ENCODE data around the gene MBD6. TPM values are rescaled to one million over a fixed set of nuclear protein-coding genes. Genes with fewer than 3 reads are reported as not detected.

Gene MBD6
- total RNA-seq, 3 donors from 2014 or later, result 12.6 to 26.1 (median 19.7) TPM

DNA sequence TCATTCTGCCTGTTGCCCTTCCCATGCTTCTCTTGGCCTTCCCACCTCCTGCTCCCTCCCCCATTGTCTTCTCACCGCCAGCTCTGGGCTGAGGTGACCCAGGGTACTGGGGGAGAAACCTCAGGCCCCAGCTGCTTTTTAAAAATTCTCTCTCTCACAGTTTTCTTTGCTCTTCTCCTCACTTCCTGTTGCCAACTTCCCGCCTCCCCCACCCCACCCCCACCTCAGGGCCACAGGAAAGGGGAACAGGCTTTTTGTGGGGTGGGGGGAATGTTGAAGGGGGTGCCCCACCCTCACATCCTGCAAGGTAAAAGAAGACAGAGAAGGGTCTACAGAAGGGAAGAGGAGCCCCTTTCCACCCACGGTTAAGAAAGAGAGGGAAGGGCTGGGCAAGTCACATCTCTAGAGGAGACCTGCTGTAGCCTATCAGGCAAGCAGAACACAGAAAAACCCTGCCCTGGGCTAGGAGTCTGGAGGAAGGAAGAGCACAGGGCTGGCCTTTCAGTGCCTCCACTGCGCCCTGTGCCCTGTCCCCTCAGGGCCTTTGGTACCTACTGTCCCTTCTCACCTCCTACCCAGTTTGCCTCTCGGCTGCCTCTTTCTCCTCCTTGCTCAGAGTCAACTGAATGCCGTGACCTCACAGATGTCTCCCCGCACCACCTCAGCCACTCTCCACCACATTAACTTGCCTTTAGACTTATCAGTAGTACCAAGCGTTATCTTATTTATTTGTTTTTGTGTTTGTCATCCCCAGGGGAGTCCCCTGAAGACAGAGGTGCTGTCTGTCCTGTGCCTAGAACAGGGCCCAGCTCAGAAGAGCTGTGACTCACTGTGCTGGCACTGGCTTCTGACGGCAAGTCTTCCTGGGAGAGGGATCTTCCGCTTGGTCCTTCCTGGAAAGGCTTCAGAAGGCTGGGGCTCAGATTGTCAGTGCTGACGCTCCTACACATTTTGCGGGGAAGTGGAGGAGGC lies 44.6 kb upstream of the MBD6 start:
- H3K4me1 ChIP-seq, result peaks cover 0 to 15% of the 10 kb centered on the region in 2 donors
- intact Hi-C loops (cut with DNase I; ENCODE audit: low total_unique reads), result no loop called here
- peak overlapping the region; percentile 38 to 51 (median 48) for H3K4me3 ChIP-seq
- peaks cover 0 to 33% of the 10 kb centered on the region in 2 donors for H3K27me3 ChIP-seq
- no peak for DNase-seq (ENCODE audit: low spot score in 2 of 2)
- peak overlapping the region in 1 of 2 donors; percentile 51 for H3K27ac ChIP-seq
- no peak for TF ChIP-seq POLR2A (IDR thresholded peaks at IDR 0.05)
- TF ChIP-seq, protein P1, sequence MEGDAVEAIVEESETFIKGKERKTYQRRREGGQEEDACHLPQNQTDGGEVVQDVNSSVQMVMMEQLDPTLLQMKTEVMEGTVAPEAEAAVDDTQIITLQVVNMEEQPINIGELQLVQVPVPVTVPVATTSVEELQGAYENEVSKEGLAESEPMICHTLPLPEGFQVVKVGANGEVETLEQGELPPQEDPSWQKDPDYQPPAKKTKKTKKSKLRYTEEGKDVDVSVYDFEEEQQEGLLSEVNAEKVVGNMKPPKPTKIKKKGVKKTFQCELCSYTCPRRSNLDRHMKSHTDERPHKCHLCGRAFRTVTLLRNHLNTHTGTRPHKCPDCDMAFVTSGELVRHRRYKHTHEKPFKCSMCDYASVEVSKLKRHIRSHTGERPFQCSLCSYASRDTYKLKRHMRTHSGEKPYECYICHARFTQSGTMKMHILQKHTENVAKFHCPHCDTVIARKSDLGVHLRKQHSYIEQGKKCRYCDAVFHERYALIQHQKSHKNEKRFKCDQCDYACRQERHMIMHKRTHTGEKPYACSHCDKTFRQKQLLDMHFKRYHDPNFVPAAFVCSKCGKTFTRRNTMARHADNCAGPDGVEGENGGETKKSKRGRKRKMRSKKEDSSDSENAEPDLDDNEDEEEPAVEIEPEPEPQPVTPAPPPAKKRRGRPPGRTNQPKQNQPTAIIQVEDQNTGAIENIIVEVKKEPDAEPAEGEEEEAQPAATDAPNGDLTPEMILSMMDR (IDR thresholded peaks at IDR 0.05), result no peak
- TF ChIP-seq POLR2AphosphoS5 (IDR thresholded peaks at IDR 0.05), result no peak
- no peaks in the 10 kb centered on the region for H3K36me3 ChIP-seq
- H3K9me3 ChIP-seq, result no peaks in the 10 kb centered on the region

DNA sequence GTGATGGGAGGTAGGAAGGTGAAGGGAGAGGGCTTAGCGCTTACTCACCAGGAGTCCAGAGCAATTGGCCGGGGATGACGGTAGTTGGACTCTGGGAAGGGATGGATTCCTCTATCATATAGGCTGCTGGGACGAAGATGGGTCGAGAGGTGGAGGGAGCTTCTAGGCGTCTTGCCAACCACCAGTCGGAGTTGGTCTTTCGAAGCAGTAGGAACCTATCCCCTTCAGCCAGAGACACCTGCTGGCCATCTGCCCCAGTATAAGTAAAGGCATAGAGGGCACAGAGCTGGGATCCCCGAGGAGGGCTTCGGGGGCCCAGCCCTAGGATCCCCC lies 43.6 kb upstream of the MBD6 start:
- Histone ChIP-seq H3K4me1 (peaks cover 0 to 15% of the 10 kb centered on the region in 2 donors), H3K36me3 (no peaks in the 10 kb centered on the region), H3K27ac (peak overlapping the region; percentile 34 to 58), H3K9me3 (no peaks in the 10 kb centered on the region), H3K4me3 (no peak overlapping the region), H3K27me3 (peaks cover 0 to 33% of the 10 kb centered on the region in 2 donors)
- TF ChIP-seq, protein P1 (IDR thresholded peaks at IDR 0.05), result no peak
- TF ChIP-seq POLR2AphosphoS5 (IDR thresholded peaks at IDR 0.05) (no peak), POLR2A (IDR thresholded peaks at IDR 0.05) (no peak)
- intact Hi-C loops (cut with DNase I; ENCODE audit: low total_unique reads), result no loop called here
- DNase-seq (ENCODE audit: low spot score in 2 of 2), result no peak

DNA sequence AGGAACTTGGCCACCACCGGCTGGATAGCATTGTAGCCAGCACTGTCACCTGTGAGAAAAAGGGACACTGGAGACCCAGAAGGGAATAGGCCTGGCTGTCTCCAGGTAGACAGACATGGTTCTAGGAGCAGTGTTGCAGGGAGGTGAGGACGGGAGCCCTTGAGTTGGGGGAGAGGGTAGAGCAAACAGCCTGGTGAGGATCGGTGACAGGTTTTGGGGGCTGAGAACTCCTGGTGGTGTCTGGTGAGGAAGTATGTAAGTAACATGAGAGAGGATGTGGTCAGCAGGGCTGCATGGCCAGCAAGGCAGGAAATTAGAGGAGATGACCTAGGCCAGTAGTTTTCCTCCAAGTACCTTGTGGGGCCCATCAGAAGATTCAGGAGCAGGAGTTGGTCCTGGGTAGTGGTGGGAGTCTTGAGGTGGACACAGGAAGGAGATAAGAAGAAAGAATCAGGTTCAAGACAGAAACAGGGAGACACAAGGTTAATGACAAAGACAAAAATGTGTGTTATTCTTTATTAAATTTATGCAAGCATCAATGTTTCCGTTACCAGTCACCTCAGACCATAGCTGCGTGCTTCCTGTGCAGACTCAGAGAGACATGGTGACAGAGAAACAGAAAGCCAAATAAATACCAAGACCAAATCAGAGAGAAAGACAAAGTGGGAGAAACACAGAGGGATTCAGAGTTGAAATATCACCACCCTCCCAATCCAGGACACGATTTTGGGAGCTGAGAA lies 43.1 kb upstream of the MBD6 start, which contains the start of gene ARHGAP9:
ARHGAP9 (minus strand) TSS at position 491 of the 740 bp plus-strand sequence; CDS start at position 31, 460 bp downstream.
- H3K4me1 ChIP-seq, result peaks cover 0 to 15% of the 10 kb centered on the region in 2 donors
- no peak for DNase-seq (ENCODE audit: low spot score in 2 of 2)
- H3K27ac ChIP-seq, result peak within 1 kb of the TSS; percentile 34 to 58
- intact Hi-C loops (cut with DNase I; ENCODE audit: low total_unique reads), result no loop called here
- H3K9me3 ChIP-seq, result no peaks in the 10 kb centered on the region
- peaks cover 0 to 30% of the 10 kb centered on the region in 2 donors for H3K27me3 ChIP-seq
- H3K36me3 ChIP-seq, result no peaks in the 10 kb centered on the region
- H3K4me3 ChIP-seq, result no peak within 1 kb of the TSS
- TF ChIP-seq POLR2AphosphoS5 (IDR thresholded peaks at IDR 0.05) (no peak), POLR2A (IDR thresholded peaks at IDR 0.05) (no peak)
- TF ChIP-seq, protein P1 (IDR thresholded peaks at IDR 0.05), result no peak

DNA sequence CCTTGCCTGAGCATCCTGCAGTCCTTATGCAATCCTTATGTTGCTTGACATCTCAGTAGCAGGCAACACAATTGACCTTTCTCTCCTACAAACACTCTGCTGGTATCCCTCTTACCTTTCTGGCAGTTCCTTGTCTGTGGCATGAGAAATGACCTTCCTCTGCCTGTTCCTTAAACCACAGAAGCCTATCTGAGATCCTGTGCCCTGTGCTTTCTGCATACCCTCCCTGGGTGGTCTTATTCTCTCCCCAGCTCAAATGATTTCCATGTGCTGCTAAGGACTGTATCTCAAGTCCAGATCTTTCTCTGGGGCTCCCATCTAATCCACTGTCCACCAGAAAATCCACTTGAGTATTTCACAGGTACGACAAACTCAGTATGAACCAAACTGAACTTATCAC lies 41.0 kb upstream of the MBD6 start:
- TF ChIP-seq POLR2AphosphoS5 (IDR thresholded peaks at IDR 0.05) (no peak), POLR2A (IDR thresholded peaks at IDR 0.05) (no peak)
- TF ChIP-seq, protein P1 (IDR thresholded peaks at IDR 0.05), result no peak
- no peak overlapping the region for H3K4me3 ChIP-seq
- H3K27me3 ChIP-seq, result peaks cover 0 to 9% of the 10 kb centered on the region in 2 donors
- no peaks in the 10 kb centered on the region for H3K36me3 ChIP-seq
- no peak for DNase-seq (ENCODE audit: low spot score in 2 of 2)
- H3K9me3 ChIP-seq, result no peaks in the 10 kb centered on the region
- H3K27ac ChIP-seq, result no peak overlapping the region
- intact Hi-C loops (cut with DNase I; ENCODE audit: low total_unique reads), result no loop called here
- no peaks in the 10 kb centered on the region for H3K4me1 ChIP-seq
